Fibroblast of lung (primary cell): Measurements from ENCODE around the gene DUS3L. TPM values are rescaled to one million over a fixed set of nuclear protein-coding genes. Genes with fewer than 3 reads are reported as not detected.

Experiments
- DNase-seq, 2 donors: peaks; one replicate each; pipeline versions ENCODE4 v3.0.0 to v3.0.0-alpha.2; 2010; ENCODE audit warnings: low read depth in 2 of 2
- H2AFZ ChIP-seq: 2 replicates; pipeline ENCODE4 v1.5.1; 2012; ENCODE audit warnings: low read length, control low read depth, inconsistent platforms
- H3K27ac ChIP-seq: 2 replicates; pipeline ENCODE4 v1.5.1; 2011; ENCODE audit warnings: low read length, control low read depth; ENCODE audit not compliant: insufficient read depth
- H3K27me3 ChIP-seq: 2 replicates; pipeline ENCODE4 v1.5.1; 2011; ENCODE audit warnings: mild to moderate bottlenecking, low read length; ENCODE audit not compliant: control insufficient read depth, insufficient read depth
- H3K36me3 ChIP-seq: 2 replicates; pipeline ENCODE4 v1.5.1; 2011; ENCODE audit warnings: low read length; ENCODE audit not compliant: control insufficient read depth, insufficient read depth
- H3K4me1 ChIP-seq: 2 replicates; pipeline ENCODE4 v1.5.1; 2011; ENCODE audit warnings: low read length; ENCODE audit not compliant: control insufficient read depth, insufficient read depth; ENCODE audit errors: extremely low read depth
- H3K4me2 ChIP-seq: 2 replicates; pipeline ENCODE4 v1.5.1; 2011; ENCODE audit warnings: low read length, control low read depth; ENCODE audit not compliant: insufficient read depth; ENCODE audit errors: extremely low read depth
- H3K4me3 ChIP-seq, 4 experiments: fragments of 200-600 bp in 1 of 4; sonication (generic) in 1 of 4; replicated peaks in 1 of 4; 2 replicates each; pipeline ENCODE4 v1.5.1; 2011 to 2016; ENCODE audit warnings: low read length in 4 of 4, low read depth in 3 of 4, mild to moderate bottlenecking in 3 of 4, control low read depth in 2 of 4, inconsistent platforms in 1 of 4, mixed read lengths in 1 of 4; ENCODE audit not compliant: insufficient read depth in 1 of 4; ENCODE audit errors: control extremely low read depth in 1 of 4
- H3K79me2 ChIP-seq: 2 replicates; pipeline ENCODE4 v1.5.1; 2012; ENCODE audit warnings: mild to moderate bottlenecking, low read length, inconsistent platforms; ENCODE audit not compliant: control insufficient read depth, insufficient read depth
- H3K9ac ChIP-seq: 2 replicates; pipeline ENCODE4 v1.5.1; 2011; ENCODE audit warnings: mild to moderate bottlenecking, low read length, control low read depth; ENCODE audit not compliant: insufficient read depth
- H3K9me3 ChIP-seq: 2 replicates; pipeline ENCODE4 v1.5.1; 2012; ENCODE audit warnings: low read depth, low read length; ENCODE audit not compliant: control insufficient read depth, insufficient read depth
- H4K20me1 ChIP-seq: 2 replicates; pipeline ENCODE4 v1.5.1; 2011; ENCODE audit warnings: low read length; ENCODE audit not compliant: control insufficient read depth, insufficient read depth; ENCODE audit errors: extremely low read depth
- EZH2 ChIP-seq: IDR thresholded peaks from 2 replicates; pipeline ENCODE4 v1.5.1; 2012; ENCODE audit warnings: low read length, control low read depth, mild to moderate bottlenecking; ENCODE audit errors: missing control alignments
- polyA plus RNA-seq, 2 donors: library from polyadenylated mRNA; depleted of rRNA in 1 of 2; stranded (reverse) in 1 of 2; unstranded in 1 of 2; fragments of >200 nt; gene quantifications; 2 replicates each; pipeline ENCODE4 v1.2.1, GENCODE V29; 2011 to 2012; ENCODE audit warnings: missing spikeins in 1 of 2
- total RNA-seq: library from RNA; depleted of rRNA; stranded (reverse); fragments of >200 nt; gene quantifications from 2 replicates; pipeline ENCODE4 v1.2.1, GENCODE V29; 2014
- TF ChIP-seq, protein P1 (sequence below), 2 donors: IDR thresholded peaks in 1 of 2; conservative IDR thresholded peaks in 1 of 2; 1 replicate in 1 of 2; 2 replicates in 1 of 2; pipeline ENCODE4 v1.5.1; 2011 to 2012; ENCODE audit warnings: low read length in 2 of 2, control low read depth in 1 of 2, inconsistent platforms in 1 of 2, low read depth in 1 of 2, mild to moderate bottlenecking in 1 of 2

DUS3L gene
- total and polyA plus RNA-seq, 2 donors (not counting 1 experiment from before 2014, with no cell fraction given): 8.8 to 18.7 TPM

DNA sequence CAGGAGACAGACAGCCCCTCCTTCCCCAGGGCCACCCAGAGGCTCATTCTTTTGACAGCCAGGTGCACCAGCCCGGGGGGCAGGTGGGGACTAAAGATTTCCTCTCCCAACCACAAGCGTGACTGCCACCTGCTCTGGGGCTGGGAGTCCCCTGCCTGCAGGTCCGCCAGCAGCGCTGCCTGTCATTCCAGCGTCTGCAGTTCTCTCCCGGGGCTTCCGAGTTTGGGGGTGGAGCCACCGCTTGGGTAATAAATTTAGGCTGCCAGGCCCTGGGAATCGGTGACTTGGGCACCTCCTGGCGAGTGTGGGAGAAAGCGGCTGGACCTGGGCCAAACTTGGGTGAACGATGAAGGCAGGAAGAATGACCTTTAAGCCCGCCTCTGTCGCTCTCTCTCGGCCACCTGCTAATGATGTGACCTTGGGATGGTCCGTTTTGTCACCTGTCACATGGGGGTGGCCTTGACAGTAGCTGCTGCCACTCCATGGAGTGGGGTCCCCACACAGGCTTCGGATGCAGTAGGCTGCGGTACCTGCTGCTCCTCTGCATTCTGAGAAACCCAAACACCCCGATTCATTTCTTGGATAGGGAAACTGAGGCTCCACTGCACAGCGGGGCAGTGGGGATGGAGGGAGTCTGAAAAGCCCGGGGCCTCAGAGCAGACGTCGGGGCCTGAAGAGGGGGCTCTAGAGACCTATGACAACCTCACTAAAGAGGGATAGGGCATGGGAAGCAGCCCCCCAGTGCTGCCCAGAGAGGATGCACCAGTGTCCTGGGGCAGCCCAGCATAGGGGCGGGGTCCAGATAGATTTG, 35.8 kb upstream of the DUS3L start:
- H4K20me1 ChIP-seq: no peaks in the 10 kb centered on the region
- no peaks in the 10 kb centered on the region for H3K4me1 ChIP-seq
- peaks cover 21% of the 10 kb centered on the region for H3K27me3 ChIP-seq
- no peaks in the 10 kb centered on the region for H3K36me3 ChIP-seq
- peak in 1 of 2 donors; percentile 31 for DNase-seq
- H3K9me3 ChIP-seq: no peaks in the 10 kb centered on the region
- H3K4me3 ChIP-seq: no peak overlapping the region
- TF ChIP-seq, protein P1, sequence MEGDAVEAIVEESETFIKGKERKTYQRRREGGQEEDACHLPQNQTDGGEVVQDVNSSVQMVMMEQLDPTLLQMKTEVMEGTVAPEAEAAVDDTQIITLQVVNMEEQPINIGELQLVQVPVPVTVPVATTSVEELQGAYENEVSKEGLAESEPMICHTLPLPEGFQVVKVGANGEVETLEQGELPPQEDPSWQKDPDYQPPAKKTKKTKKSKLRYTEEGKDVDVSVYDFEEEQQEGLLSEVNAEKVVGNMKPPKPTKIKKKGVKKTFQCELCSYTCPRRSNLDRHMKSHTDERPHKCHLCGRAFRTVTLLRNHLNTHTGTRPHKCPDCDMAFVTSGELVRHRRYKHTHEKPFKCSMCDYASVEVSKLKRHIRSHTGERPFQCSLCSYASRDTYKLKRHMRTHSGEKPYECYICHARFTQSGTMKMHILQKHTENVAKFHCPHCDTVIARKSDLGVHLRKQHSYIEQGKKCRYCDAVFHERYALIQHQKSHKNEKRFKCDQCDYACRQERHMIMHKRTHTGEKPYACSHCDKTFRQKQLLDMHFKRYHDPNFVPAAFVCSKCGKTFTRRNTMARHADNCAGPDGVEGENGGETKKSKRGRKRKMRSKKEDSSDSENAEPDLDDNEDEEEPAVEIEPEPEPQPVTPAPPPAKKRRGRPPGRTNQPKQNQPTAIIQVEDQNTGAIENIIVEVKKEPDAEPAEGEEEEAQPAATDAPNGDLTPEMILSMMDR (conservative IDR thresholded peaks at IDR 0.05 in 1 of 2, IDR thresholded peaks at IDR 0.05 in 1 of 2; ENCODE audit: low read depth in 1 of 2, low read length in 2 of 2): peak in 1 of 2 donors; percentile 16
- no peak for TF ChIP-seq EZH2
- no peak overlapping the region for H3K4me2 ChIP-seq
- no peaks in the 10 kb centered on the region for H3K79me2 ChIP-seq
- H3K9ac ChIP-seq: no peak overlapping the region
- no peak overlapping the region for H2AFZ ChIP-seq
- H3K27ac ChIP-seq: no peak overlapping the region

GRCh38 chr19:5825178-5825577, 34.2 kb upstream of the DUS3L start:
- H3K79me2 ChIP-seq: no peaks in the 10 kb centered on the region
- no peak overlapping the region for H3K4me3 ChIP-seq
- no peaks in the 10 kb centered on the region for H3K9me3 ChIP-seq
- H3K27ac ChIP-seq: no peak overlapping the region
- no peaks in the 10 kb centered on the region for H4K20me1 ChIP-seq
- DNase-seq: no peak
- no peak overlapping the region for H3K4me2 ChIP-seq
- no peaks in the 10 kb centered on the region for H3K36me3 ChIP-seq
- H3K27me3 ChIP-seq: peaks cover 20% of the 10 kb centered on the region
- no peak for TF ChIP-seq EZH2
- TF ChIP-seq, protein P1 (conservative IDR thresholded peaks at IDR 0.05 in 1 of 2, IDR thresholded peaks at IDR 0.05 in 1 of 2; ENCODE audit: low read depth in 1 of 2, low read length in 2 of 2): no peak
- no peak overlapping the region for H2AFZ ChIP-seq
- no peak overlapping the region for H3K9ac ChIP-seq
- no peaks in the 10 kb centered on the region for H3K4me1 ChIP-seq

GRCh38 chr19:5824751-5825150, 33.8 kb upstream of the DUS3L start:
- TF ChIP-seq, protein P1 (conservative IDR thresholded peaks at IDR 0.05 in 1 of 2, IDR thresholded peaks at IDR 0.05 in 1 of 2; ENCODE audit: low read depth in 1 of 2, low read length in 2 of 2): no peak
- no peak for TF ChIP-seq EZH2
- no peak for DNase-seq
- Histone ChIP-seq H3K79me2 (no peaks in the 10 kb centered on the region), H3K4me2 (no peak overlapping the region), H3K27ac (no peak overlapping the region), H3K4me3 (no peak overlapping the region), H4K20me1 (no peaks in the 10 kb centered on the region), H3K36me3 (no peaks in the 10 kb centered on the region), H3K27me3 (peaks cover 16% of the 10 kb centered on the region), H2AFZ (no peak overlapping the region), H3K9me3 (no peaks in the 10 kb centered on the region), H3K4me1 (no peaks in the 10 kb centered on the region), H3K9ac (no peak overlapping the region)
